Measurements from ENCODE around the gene PFDN1.

DNA sequence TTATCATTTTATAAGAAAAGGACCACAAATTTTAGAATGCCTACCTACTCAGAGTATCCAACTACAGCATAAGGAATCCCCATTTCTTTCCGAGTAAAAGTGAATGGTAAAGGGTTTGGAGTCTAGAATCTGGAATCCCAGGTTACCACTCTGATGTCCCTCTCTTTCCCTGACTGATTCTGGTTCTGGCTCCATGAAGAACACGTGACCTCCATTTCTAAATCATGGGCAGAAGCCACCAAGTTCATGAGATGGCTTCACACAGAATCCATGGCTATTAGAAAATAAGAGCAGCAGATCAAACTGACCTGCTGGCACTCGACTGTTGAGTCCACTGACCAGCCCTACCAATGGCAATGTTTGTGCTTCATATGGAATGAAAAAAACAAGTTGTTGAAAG lies 40.7 kb downstream of the PFDN1 start:
- TF ChIP-seq CTCF (IDR thresholded peaks at IDR 0.05 in 2 of 3, conservative IDR thresholded peaks at IDR 0.05 in 1 of 3; ENCODE audit: borderline replicate concordance in 1 of 3, insufficient read depth in 1 of 3, low read depth in 2 of 3, low read length in 2 of 3): no peak
- TF ChIP-seq POLR2AphosphoS5 (IDR thresholded peaks at IDR 0.05; ENCODE audit: low read depth, low read length): no peak
- no peak for TF ChIP-seq CEBPB (IDR thresholded peaks at IDR 0.05; ENCODE audit: low read depth)
- TF ChIP-seq YY1 (IDR thresholded peaks at IDR 0.05; ENCODE audit: extremely low read depth, insufficient replicate concordance, low read depth, low read length): no peak
- TF ChIP-seq, protein P1, sequence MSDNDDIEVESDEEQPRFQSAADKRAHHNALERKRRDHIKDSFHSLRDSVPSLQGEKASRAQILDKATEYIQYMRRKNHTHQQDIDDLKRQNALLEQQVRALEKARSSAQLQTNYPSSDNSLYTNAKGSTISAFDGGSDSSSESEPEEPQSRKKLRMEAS (IDR thresholded peaks at IDR 0.05): no peak
- no peak for TF ChIP-seq EZH2 (IDR thresholded peaks at IDR 0.05)
- TF ChIP-seq EZH2phosphoT487 (IDR thresholded peaks at IDR 0.05; ENCODE audit: borderline replicate concordance): no peak
- no peak for TF ChIP-seq RAD21 (IDR thresholded peaks at IDR 0.05; ENCODE audit: low read depth)
- TF ChIP-seq ZNF274 (IDR thresholded peaks at IDR 0.05; ENCODE audit: low read depth, low read length): no peak
- TF ChIP-seq FOSL1 (IDR thresholded peaks at IDR 0.05; ENCODE audit: low read depth): no peak
- TF ChIP-seq ELF1 (IDR thresholded peaks at IDR 0.05; ENCODE audit: borderline replicate concordance, low read depth): no peak
- no peak for TF ChIP-seq ATF3 (IDR thresholded peaks at IDR 0.05)
